Fibroblast of villous mesenchyme (primary cell): ENCODE measurements around the gene SERINC5. TPM values are rescaled to one million over a fixed set of nuclear protein-coding genes. Genes with fewer than 3 reads are reported as not detected.
"Not testable (repeated sequence)": the region's sequence is repeated elsewhere in the genome, so short reads cannot be mapped to it uniquely, and the experiment has no call there.

Source experiments
- DNase-seq: peaks from one replicate; pipeline ENCODE4 v3.0.0-alpha.2; 2010; ENCODE audit warnings: low read depth
- H3K4me3 ChIP-seq: 2 replicates; pipeline ENCODE4 v1.5.1; 2011; ENCODE audit warnings: low read depth, mild to moderate bottlenecking, low read length
- CTCF ChIP-seq: IDR thresholded peaks from 2 replicates; pipeline ENCODE4 v1.5.1; 2012; ENCODE audit warnings: low read depth, mild to moderate bottlenecking, low read length; ENCODE audit not compliant: insufficient read depth
- total RNA-seq: library from RNA; depleted of rRNA; stranded (reverse); fragments of >200 nt; gene quantifications from 2 replicates; pipeline ENCODE4 v1.2.3, GENCODE V29; 2012

The SERINC5 gene
- total RNA-seq, 1 donor, result 13.8 TPM

- H3K4me3 ChIP-seq, result no peak overlapping the region
- DNase-seq, result no peak
- TF ChIP-seq CTCF, result no peak
Observed at GRCh38 chr5:80160242-80160641, 95.6 kb downstream of the SERINC5 start.

- DNase-seq, result no peak
- no peak overlapping the region for H3K4me3 ChIP-seq
- TF ChIP-seq CTCF, result no peak
Observed at GRCh38 chr5:80159133-80159815, 96.6 kb downstream of the SERINC5 start.

GRCh38 chr5:80156156-80156555, 99.7 kb downstream of the SERINC5 start:
- no peak for TF ChIP-seq CTCF

GRCh38 chr5:80154749-80155148, 101.1 kb downstream of the SERINC5 start:
- TF ChIP-seq CTCF, result no peak
- DNase-seq, result no peak
- H3K4me3 ChIP-seq, result no peak overlapping the region

More at GRCh38 chr5:80156156-80156555, 99.7 kb downstream of the SERINC5 start:
- peak; percentile 34 for DNase-seq
- H3K4me3 ChIP-seq, result no peak overlapping the region

GRCh38 chr5:80154289-80154688, 101.6 kb downstream of the SERINC5 start:
- not testable (repeated sequence) for DNase-seq

GRCh38 chr5:80153586-80154126, 102.2 kb downstream of the SERINC5 start:
- DNase-seq, result no peak
- TF ChIP-seq CTCF, result no peak

More at GRCh38 chr5:80154289-80154688, 101.6 kb downstream of the SERINC5 start:
- not testable (repeated sequence) for H3K4me3 ChIP-seq

GRCh38 chr5:80152778-80153177, 103.1 kb downstream of the SERINC5 start:
- H3K4me3 ChIP-seq, result no peak overlapping the region
- no peak for DNase-seq
- TF ChIP-seq CTCF, result no peak

More at GRCh38 chr5:80153586-80154126, 102.2 kb downstream of the SERINC5 start:
- no peak overlapping the region for H3K4me3 ChIP-seq
